Right lobe of liver (tissue), 6 donors: ENCODE measurements around the gene NAV2. TPM values are rescaled to one million over a fixed set of nuclear protein-coding genes. Genes with fewer than 3 reads are reported as not detected.

Experiments used
- ATAC-seq, 4 donors: fragments of 200-7000 bp; cut with Tn5 transposase; one replicate each; pipeline ENCODE4 v1.9.1; 2020; ENCODE audit warnings: mild to moderate bottlenecking in 4 of 4, moderate library complexity in 4 of 4
- DNase-seq, 3 donors: peaks; one replicate each; pipeline ENCODE4 v3.0.0-alpha.2; 2020
- H3K27ac ChIP-seq, 3 donors: fragments of 200-600 bp; one replicate each; pipeline ENCODE4 v1.8.0; 2022
- H3K27me3 ChIP-seq, 2 donors: fragments of 200-600 bp; one replicate each; pipeline ENCODE4 v1.8.0; 2022
- H3K36me3 ChIP-seq, 4 donors: fragments of 200-600 bp; sonication (generic) in 1 of 4; one replicate each; pipeline versions ENCODE4 v1.5.1 to v1.8.0; 2017 to 2022; ENCODE audit warnings: control low read depth in 1 of 4
- H3K4me1 ChIP-seq, 4 donors: fragments of 200-600 bp; sonication (generic) in 1 of 4; one replicate each; pipeline versions ENCODE4 v1.5.1 to v1.8.0; 2017 to 2022; ENCODE audit warnings: control low read depth in 1 of 4
- H3K4me3 ChIP-seq, 3 donors: fragments of 200-600 bp; one replicate each; pipeline ENCODE4 v1.8.0; 2022
- H3K9me3 ChIP-seq, 4 donors: fragments of 200-600 bp; sonication (generic) in 1 of 4; one replicate each; pipeline versions ENCODE4 v1.5.1 to v1.8.0; 2017 to 2022; ENCODE audit warnings: control low read depth in 1 of 4
- CTCF ChIP-seq, 4 donors: fragments of 200-600 bp in 3 of 4; fragments of 450-650 bp in 1 of 4; IDR thresholded peaks; one replicate each; pipeline versions ENCODE4 v1.5.1 to v1.8.0; 2016 to 2022; ENCODE audit warnings: antibody characterized with exemption in 4 of 4, mild to moderate bottlenecking in 2 of 4
- POLR2A ChIP-seq: fragments of 450-650 bp; IDR thresholded peaks from one replicate; pipeline ENCODE4 v1.6.1; 2017; ENCODE audit warnings: antibody characterized with exemption, mild to moderate bottlenecking
- WGBS: methylation state at CpG from one replicate; pipeline ENCODE4 v1.1.6; 2018; ENCODE audit warnings: low coverage, low lambda C conversion rate; ENCODE audit not compliant: insufficient coverage; ENCODE audit errors: missing lambda C conversion rate; 5-methylcytosine and 5-hydroxymethylcytosine counted together
- intact Hi-C, 2 donors: fragments of 100-400 bp; cut with DNase I; formaldehyde crosslinking; loops; one replicate each; pipeline versions ENCODE4 v1.11.2 to v1.14.1; 2022
- total RNA-seq, 6 experiments: library from RNA; depleted of rRNA in 2 of 6; stranded (reverse); fragments of >200 nt in 2 of 6; fragmentation: NEBNext Ultra II Directional in 3 of 6; extraction: Animal tissue kit (Norgen Biotek cat#: 25700) in 3 of 6; gene quantifications; one replicate each; pipeline versions ENCODE4 v1.1.0 to v1.2.4, GENCODE V29; 2016 to 2023
- donor health status: DM: no; HTN: yes; CAD: no.
- donor health status: DM: no; HTN: no; CAD: no.
- donor health status: DM: no; HTN: no; CAD: no.
- donor health status: DM: no; HTN: yes; CAD: no.
- donor health status: DM: no; HTN: yes; CAD: no.

NAV2 gene
- total RNA-seq, 6 experiments from 2014 or later = 15.5 to 69.2 (median 37.1) TPM

- intact Hi-C loops = no loop called here
- no peak for ATAC-seq
- no peaks in the 10 kb centered on the region for H3K27me3 ChIP-seq
- no peaks in the 10 kb centered on the region for H3K36me3 ChIP-seq
- H3K4me3 ChIP-seq = no peak overlapping the region
- peak overlapping the region in 1 of 3 donors; percentile 68 for H3K27ac ChIP-seq
- H3K4me1 ChIP-seq = peaks cover 0 to 30% (median 15%) of the 10 kb centered on the region in 4 donors
- no peak for DNase-seq
- 88% methylated on average over 7 of the region's 7 CpGs for WGBS
- TF ChIP-seq CTCF (IDR thresholded peaks at IDR 0.05) (no peak), POLR2A (no peak)
- no peaks in the 10 kb centered on the region for H3K9me3 ChIP-seq
Observed at GRCh38 chr11:19975414-19975990, 262.9 kb downstream of the NAV2 start.

GRCh38 chr11:19976281-19976941, 263.8 kb downstream of the NAV2 start:
- DNase-seq (peak in 1 of 3 donors; percentile 22), ATAC-seq (peak; percentile 73 to 83 (median 77))
- Histone ChIP-seq H3K27ac (peak overlapping the region in 2 of 3 donors; percentile 29 to 68), H3K9me3 (no peaks in the 10 kb centered on the region), H3K4me3 (no peak overlapping the region), H3K4me1 (peaks cover 0 to 39% (median 19%) of the 10 kb centered on the region in 4 donors), H3K36me3 (no peaks in the 10 kb centered on the region), H3K27me3 (no peaks in the 10 kb centered on the region)
- 51% methylated on average over 7 of the region's 7 CpGs for WGBS
- TF ChIP-seq POLR2A = no peak
- TF ChIP-seq CTCF (IDR thresholded peaks at IDR 0.05) = no peak
- intact Hi-C loops = no loop called here

GRCh38 chr11:19977941-19978340, 265.3 kb downstream of the NAV2 start:
- ATAC-seq = no peak
- Histone ChIP-seq H3K27ac (peak overlapping the region in 2 of 3 donors; percentile 79 to 80), H3K36me3 (no peaks in the 10 kb centered on the region), H3K4me1 (peaks cover 0 to 44% (median 21%) of the 10 kb centered on the region in 4 donors), H3K4me3 (no peak overlapping the region), H3K27me3 (no peaks in the 10 kb centered on the region), H3K9me3 (no peaks in the 10 kb centered on the region)
- 94% methylated on average over 5 of the region's 9 CpGs for WGBS
- no peak for TF ChIP-seq CTCF (IDR thresholded peaks at IDR 0.05)
- no peak for TF ChIP-seq POLR2A
- no peak for DNase-seq
- intact Hi-C loops = no loop called here

GRCh38 chr11:19978668-19979518, 266.3 kb downstream of the NAV2 start:
- TF ChIP-seq POLR2A = no peak
- TF ChIP-seq CTCF (IDR thresholded peaks at IDR 0.05) = no peak
- H3K36me3 ChIP-seq = no peaks in the 10 kb centered on the region
- WGBS = 56% methylated on average over 8 of the region's 8 CpGs

More at GRCh38 chr11:19978668-19979518, 266.3 kb downstream of the NAV2 start:
- peak; percentile 55 to 76 (median 62) for ATAC-seq
- peaks cover 0 to 44% (median 21%) of the 10 kb centered on the region in 4 donors for H3K4me1 ChIP-seq
- intact Hi-C loops = no loop called here
- peak in 1 of 3 donors; percentile 30 for DNase-seq
- peak overlapping the region; percentile 39 to 80 (median 79) for H3K27ac ChIP-seq
- H3K4me3 ChIP-seq = no peak overlapping the region
- H3K9me3 ChIP-seq = no peaks in the 10 kb centered on the region
- H3K27me3 ChIP-seq = no peaks in the 10 kb centered on the region
